SK-N-SH treated with all-trans-retinoic acid at 6 μM for 48 hours (cell line): ENCODE results near the gene GPC6.

Experiments used
- GLIS3 ChIP-seq: fragments of 250-450 bp; sonication (Bioruptor Pico); IDR thresholded peaks from 2 replicates; pipeline ENCODE4 v1.5.0; 2020; ENCODE audit warnings: mild to moderate bottlenecking, moderate library complexity
- PATZ1 ChIP-seq: fragments of 250-450 bp; sonication (Bioruptor Pico); IDR thresholded peaks from 2 replicates; pipeline ENCODE4 v1.8.0; 2020; ENCODE audit warnings: mild to moderate bottlenecking, moderate library complexity, borderline replicate concordance
- PPARA ChIP-seq: fragments of 250-450 bp; sonication (Bioruptor Pico); IDR thresholded peaks from 2 replicates; pipeline ENCODE4 v1.5.0; 2020; ENCODE audit warnings: mild to moderate bottlenecking, borderline replicate concordance
- SNAI2 ChIP-seq: fragments of 250-450 bp; sonication (Bioruptor Pico); IDR thresholded peaks from 2 replicates; pipeline ENCODE4 v1.5.0; 2020; ENCODE audit warnings: mild to moderate bottlenecking, moderate library complexity
- TOX ChIP-seq: fragments of 250-450 bp; sonication (Bioruptor Pico); IDR thresholded peaks from 2 replicates; pipeline ENCODE4 v1.8.0; 2021; ENCODE audit warnings: mild to moderate bottlenecking, moderate library complexity, borderline replicate concordance
- ZNF565 ChIP-seq: fragments of 450-650 bp; formaldehyde crosslinking; conservative IDR thresholded peaks from 2 replicates; pipeline ENCODE4 v1.5.0; 2020; ENCODE audit warnings: low read depth, mild to moderate bottlenecking, moderate library complexity
- ZNF70 ChIP-seq: fragments of 450-650 bp; formaldehyde crosslinking; IDR thresholded peaks from 2 replicates; pipeline ENCODE4 v1.5.0; 2020; ENCODE audit warnings: mild to moderate bottlenecking, moderate library complexity
- TF ChIP-seq, protein P1 (sequence below): fragments of 250-450 bp; sonication (Bioruptor Pico); IDR thresholded peaks from 2 replicates; pipeline ENCODE4 v1.8.0; 2021; ENCODE audit warnings: low read depth, mild to moderate bottlenecking, moderate library complexity, borderline replicate concordance

DNA sequence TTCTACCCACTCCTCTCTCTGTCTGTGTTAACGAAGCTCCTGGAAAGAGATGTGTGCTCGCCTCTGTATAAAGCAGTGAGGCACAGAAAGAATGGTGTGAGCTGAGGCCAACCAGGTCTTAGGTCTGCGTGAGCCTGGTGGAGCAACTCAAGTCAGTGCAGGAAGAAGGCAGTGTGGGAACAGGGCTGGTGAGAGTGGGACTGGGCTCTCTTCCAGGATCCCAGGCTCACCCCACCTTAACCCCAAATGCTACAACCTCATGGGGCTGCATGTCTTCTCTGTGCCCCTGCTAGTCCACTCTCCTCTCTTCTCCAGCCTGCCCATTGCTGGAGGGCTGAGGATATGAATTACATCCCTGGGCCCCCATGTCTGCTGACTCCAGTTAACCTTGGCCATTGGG lies 1125.5 kb downstream of the GPC6 start:
- TF ChIP-seq TOX, result no peak
- TF ChIP-seq, protein P1, sequence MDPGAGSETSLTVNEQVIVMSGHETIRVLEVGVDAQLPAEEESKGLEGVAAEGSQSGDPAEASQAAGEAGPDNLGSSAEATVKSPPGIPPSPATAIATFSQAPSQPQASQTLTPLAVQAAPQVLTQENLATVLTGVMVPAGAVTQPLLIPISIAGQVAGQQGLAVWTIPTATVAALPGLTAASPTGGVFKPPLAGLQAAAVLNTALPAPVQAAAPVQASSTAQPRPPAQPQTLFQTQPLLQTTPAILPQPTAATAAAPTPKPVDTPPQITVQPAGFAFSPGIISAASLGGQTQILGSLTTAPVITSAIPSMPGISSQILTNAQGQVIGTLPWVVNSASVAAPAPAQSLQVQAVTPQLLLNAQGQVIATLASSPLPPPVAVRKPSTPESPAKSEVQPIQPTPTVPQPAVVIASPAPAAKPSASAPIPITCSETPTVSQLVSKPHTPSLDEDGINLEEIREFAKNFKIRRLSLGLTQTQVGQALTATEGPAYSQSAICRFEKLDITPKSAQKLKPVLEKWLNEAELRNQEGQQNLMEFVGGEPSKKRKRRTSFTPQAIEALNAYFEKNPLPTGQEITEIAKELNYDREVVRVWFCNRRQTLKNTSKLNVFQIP (CRISPR knock-in tag), result no peak
- TF ChIP-seq PPARA (CRISPR knock-in tag), result no peak
- no peak for TF ChIP-seq SNAI2 (CRISPR knock-in tag)
- no peak for TF ChIP-seq GLIS3
- no peak for TF ChIP-seq PATZ1 (CRISPR knock-in tag)
- no peak for TF ChIP-seq ZNF565 (CRISPR knock-in tag)
- TF ChIP-seq ZNF70, result no peak
